ENCODE measurements around the gene LRRC74A. TPM values are rescaled to one million over a fixed set of nuclear protein-coding genes. Genes with fewer than 3 reads are reported as not detected.

LRRC74A gene
- total and polyA plus RNA-seq, 10 of the 15 experiments (the other 5 are each of a cell fraction or from before 2014, with no cell fraction given): not detected

- TF ChIP-seq ZBTB4 (CRISPR knock-in tag; IDR thresholded peaks at IDR 0.05) (no peak), KLF5 (IDR thresholded peaks at IDR 0.05; ENCODE audit: partially characterized antibody) (no peak), SP1 (IDR thresholded peaks at IDR 0.05; ENCODE audit: low read depth, low read length) (no peak), ZNF207 (IDR thresholded peaks at IDR 0.05; ENCODE audit: borderline replicate concordance) (no peak), SRF (IDR thresholded peaks at IDR 0.05; ENCODE audit: low read depth in 2 of 2, low read length in 2 of 2) (no peak), PAX8 (IDR thresholded peaks at IDR 0.05) (no peak), TCF3 (IDR thresholded peaks at IDR 0.05; ENCODE audit: borderline replicate concordance, insufficient read depth, low read depth, low read length) (peak; percentile 89), PKNOX1 (IDR thresholded peaks at IDR 0.05) (0 out of 2 replicates have a peak, but pooled peaks have one; percentile 2), CBX5 (IDR thresholded peaks at IDR 0.05; ENCODE audit: low read depth) (no peak), IKZF2 (IDR thresholded peaks at IDR 0.05) (peak; percentile 12 to 52; a peak in 1 of 4 replicates), ZNF687 (IDR thresholded peaks at IDR 0.05) (no peak), HDAC6 (IDR thresholded peaks at IDR 0.05; ENCODE audit: unreplicated experiment) (no peak), MEF2A (IDR thresholded peaks at IDR 0.05; ENCODE audit: insufficient read depth, low read depth, low read length) (no peak), IRF3 (IDR thresholded peaks at IDR 0.05) (no peak), POLR2AphosphoS5 (IDR thresholded peaks at IDR 0.05; ENCODE audit: low read length) (no peak), MXI1 (IDR thresholded peaks at IDR 0.05; ENCODE audit: low read depth, low read length) (no peak), HCFC1 (IDR thresholded peaks at IDR 0.05; ENCODE audit: low read length) (no peak), CREM (IDR thresholded peaks at IDR 0.05; ENCODE audit: low read depth) (peak; percentile 59), FOS (IDR thresholded peaks at IDR 0.05; ENCODE audit: borderline replicate concordance, extremely low read depth, insufficient read length) (no peak), HDGF (IDR thresholded peaks at IDR 0.05) (peak; percentile 43; the same call in 1 of the 2 replicates)
These were observed 82.6 kb downstream of the LRRC74A start (continued) for GRCh38 chr14:76908834-76909233.
